GM19438 (cell line): ENCODE measurements around the gene AKAP12.
A peak's percentile ranks its signal among the peaks of the same experiment; 100 is the strongest.
"Not testable (repeated sequence)": the region's sequence is repeated elsewhere in the genome, so short reads cannot be mapped to it uniquely, and the experiment has no call there.

Source experiments
- ATAC-seq: cut with Tn5 transposase; IDR thresholded peaks from one replicate; pipeline ENCODE4 v1.9.1; 2021; ENCODE audit warnings: low read depth; ENCODE audit not compliant: unreplicated experiment

AKAP12 gene

GRCh38 chr6:151306269-151306783 lies 66.6 kb downstream of the AKAP12 start:
- no peak for ATAC-seq

DNA sequence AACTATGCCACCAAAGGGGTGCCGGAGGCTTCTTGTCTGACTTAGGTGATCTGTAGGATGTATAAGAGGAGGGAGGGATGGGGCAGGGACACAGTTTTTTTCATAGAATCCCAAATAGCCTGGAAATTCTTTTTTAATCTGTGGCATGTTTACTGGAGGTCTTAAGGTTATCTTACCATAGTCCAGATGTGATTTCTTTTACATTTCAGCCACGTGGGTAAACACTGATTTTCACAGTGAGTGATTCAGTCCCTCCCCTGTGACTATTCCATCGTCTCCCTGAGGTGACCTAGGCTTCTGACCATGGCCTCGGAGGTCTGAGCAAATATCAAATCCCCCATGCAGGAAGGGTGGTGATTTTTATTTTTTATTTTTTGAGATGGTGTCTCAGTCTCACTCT lies 67.7 kb downstream of the AKAP12 start:
- ATAC-seq = no peak

DNA sequence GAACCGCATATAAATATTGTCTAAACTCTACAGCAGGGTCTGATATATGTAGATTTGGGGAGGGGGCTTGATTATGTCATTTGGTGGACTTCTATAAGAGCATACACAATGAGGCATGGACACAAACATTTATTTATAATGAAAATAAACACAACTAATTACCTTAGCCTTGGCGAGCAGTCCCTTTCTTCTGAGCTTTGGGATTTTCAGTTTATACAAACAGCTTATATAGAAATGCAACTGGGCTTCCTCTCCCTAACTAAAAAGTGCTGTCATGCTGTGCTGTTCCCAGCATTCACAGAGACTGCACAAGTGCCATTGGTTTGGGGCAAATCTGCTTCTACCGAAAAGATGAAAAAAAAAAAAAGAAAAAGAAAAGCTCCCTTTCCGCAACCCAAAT lies 69.9 kb downstream of the AKAP12 start:
- ATAC-seq = no peak

- no peak for ATAC-seq
Observed at GRCh38 chr6:151310279-151310678, 70.5 kb downstream of the AKAP12 start.

GRCh38 chr6:151310852-151311767 lies 71.3 kb downstream of the AKAP12 start:
- no peak for ATAC-seq

- no peak for ATAC-seq
Observed at GRCh38 chr6:151313066-151313491, 73.3 kb downstream of the AKAP12 start.

- not testable (repeated sequence) for ATAC-seq
Observed at GRCh38 chr6:151315661-151316060, 75.9 kb downstream of the AKAP12 start.

DNA sequence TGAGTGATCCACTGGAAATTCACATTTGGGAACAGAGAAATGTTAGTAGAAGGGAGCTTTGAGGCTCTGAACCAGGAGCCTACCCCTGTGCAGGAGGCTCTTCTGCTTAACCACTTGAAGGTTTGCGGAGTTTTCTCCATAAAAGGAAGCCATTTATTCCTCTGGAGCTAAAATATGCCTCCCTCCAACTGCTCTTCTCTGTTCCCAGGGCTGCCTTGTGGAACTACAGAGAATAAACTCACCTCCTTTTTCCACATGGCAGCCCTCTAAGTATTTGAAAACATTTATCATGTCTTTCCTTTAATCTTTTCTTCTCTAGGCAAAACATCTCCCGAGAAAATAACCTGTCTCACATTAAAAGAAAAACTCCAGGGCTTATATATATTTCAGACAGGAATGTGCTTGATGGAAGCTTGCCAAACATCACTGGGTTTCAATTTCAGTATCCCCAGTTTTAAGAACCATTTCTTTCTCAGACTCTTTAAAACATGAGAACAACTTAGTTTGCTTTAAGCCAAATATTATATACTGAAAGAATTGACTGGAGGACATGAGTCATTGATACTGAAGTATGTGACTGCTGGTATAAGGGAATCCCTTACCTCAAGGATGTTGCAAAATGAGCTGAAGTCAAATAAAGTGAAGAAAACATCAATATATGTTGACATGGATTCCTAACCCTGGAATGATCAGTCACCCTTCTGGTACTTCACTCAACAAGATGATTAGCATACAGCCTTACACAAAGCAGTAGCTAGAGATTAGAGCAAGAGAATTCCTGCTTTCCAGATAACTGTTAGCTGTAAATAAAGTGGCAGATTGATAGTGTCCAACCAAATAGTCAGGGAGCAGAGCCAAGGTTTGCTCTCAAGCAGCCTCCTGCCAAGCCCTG lies 77.6 kb downstream of the AKAP12 start:
- no peak for ATAC-seq

DNA sequence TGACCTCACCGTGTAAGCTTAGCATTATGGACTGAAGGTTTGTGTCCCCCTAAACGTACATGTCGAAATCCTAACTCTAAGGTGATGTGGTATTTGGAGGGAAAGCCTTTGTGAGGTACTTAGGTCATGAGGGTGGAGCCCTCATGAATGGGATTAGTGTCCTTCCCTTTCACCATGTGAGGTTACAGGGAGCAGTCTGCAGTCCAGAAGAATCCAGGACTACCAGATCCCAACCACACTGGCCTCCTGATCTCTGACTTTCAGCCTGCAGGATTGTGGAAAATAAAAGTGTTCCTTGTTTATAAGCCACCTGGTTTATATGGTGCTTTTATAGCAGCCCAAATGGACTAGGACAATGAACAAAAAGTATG lies 78.2 kb downstream of the AKAP12 start:
- ATAC-seq = no peak

DNA sequence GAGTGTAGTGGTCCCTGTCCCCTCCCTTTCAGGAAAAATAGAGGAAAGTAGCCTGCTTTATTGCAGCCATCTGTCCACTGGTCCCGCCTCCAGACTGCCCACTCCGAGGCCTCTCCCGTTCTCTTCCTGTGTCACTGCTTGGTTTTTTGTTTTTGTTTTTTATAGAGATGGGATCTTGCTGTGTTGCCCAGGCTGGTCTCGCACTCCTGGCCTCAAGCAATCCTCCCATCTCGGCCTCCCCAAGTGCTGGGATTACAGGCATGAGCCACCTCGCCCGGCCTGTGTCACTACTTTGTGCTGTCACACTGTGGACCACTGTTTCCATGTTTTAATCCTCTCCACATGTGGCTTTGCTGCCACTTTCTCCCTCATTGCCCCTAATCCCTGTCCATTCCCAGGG lies 80.4 kb downstream of the AKAP12 start:
- ATAC-seq = no peak

- no peak for ATAC-seq
Observed at GRCh38 chr6:151321438-151321837, 81.7 kb downstream of the AKAP12 start.

GRCh38 chr6:151322570-151322969 lies 82.8 kb downstream of the AKAP12 start:
- ATAC-seq = no peak

- peak; percentile 67 for ATAC-seq
Observed at GRCh38 chr6:151323791-151324487, 84.2 kb downstream of the AKAP12 start.

GRCh38 chr6:151324488-151324825 lies 84.7 kb downstream of the AKAP12 start:
- ATAC-seq = no peak

DNA sequence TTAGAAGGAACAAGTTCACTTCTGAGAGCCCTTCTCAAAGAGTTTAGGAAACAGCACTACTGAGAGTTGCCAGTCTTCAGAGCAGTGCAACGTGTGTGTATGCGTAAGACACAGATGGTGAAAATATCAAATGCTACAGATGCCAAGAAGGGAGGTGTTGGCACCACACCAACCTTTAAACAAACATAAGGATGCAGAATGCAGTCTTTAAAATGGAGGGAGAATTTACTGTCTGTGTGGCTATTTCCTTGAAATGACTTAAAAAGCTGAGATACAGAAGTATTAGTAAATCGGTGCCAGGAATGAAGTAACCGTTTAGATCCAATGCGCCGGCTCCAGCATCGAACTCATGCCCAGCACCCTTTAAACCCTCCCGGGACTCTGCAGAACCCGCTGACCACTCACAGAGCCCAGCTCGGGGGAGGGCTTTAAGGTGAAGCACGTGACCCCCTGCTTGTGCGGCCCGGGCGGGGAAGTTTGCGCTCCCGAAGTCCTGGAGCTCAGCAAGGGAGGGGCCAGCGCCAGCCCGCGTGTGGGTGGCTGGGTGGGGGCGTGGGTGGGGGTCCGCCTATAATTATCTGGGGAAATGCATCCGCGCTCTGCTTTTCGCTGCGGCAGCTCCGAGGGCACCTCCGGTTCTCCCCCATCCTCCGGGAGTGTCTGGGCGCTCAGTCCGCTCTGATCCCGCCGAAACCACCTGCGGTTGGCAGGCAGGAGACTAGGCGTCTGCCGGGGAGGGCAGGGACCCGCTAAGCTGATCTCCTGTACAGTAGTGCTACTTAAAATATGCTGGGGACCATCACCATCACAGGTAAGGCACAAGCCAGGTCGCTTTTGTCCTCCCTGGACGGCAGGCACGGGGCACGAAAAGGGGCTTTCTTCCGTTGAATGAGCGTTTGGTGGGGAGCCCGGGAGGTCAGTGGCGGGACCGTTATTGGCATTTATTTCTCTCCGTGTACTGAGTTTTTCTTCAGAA lies 85.6 kb downstream of the AKAP12 start:
- no peak for ATAC-seq

DNA sequence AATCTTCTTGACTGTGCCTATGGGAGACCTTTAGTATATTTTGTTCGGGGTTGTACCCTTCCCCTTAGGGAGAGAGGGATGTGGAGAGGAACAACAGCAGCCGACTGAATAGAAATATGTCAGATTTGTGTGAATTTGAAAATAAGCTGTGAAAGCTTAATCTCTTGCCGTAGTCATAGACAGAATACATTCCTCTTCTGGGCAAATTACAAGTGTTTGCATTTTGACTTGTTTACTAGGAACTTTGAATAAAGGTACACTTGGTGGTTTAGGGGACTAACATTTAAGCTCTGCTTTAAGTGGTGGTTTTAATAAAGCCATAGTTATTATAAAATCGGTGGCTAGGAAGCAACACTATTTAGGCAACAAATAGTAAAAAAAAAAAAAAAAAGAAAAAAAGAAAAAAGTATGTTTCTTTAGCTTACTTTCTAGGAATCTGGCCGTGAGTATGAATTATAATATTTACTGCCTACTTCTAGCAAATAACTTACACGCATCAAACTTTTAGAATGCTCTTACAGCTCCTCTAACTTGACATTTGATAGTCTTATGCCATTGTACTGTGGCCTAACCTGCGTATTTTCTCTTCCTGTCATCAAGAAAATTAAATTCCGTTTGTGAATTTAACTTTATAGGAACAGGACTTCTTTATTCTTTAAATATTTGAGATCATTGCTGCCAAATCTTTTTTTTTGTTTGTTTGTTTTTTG lies 86.5 kb downstream of the AKAP12 start:
- ATAC-seq = no peak

DNA sequence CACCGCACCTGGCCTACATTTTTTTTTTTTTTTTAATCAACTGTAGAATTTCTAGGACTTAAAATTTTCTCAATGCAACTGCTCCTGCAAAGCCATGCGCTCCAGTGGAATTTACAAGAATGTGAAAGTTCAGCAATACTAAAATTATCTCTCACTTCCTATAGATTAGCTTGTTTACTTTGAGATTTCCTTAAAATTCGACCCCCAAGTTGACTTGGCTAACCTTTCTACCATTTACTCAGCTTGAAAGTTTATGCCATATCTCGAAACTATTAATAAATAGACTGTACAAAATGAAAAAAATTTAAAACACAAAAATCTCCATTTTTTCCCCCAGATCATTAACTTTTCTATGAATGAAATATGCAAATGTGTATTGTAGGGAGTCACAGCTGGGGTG lies 87.3 kb downstream of the AKAP12 start:
- no peak for ATAC-seq

DNA sequence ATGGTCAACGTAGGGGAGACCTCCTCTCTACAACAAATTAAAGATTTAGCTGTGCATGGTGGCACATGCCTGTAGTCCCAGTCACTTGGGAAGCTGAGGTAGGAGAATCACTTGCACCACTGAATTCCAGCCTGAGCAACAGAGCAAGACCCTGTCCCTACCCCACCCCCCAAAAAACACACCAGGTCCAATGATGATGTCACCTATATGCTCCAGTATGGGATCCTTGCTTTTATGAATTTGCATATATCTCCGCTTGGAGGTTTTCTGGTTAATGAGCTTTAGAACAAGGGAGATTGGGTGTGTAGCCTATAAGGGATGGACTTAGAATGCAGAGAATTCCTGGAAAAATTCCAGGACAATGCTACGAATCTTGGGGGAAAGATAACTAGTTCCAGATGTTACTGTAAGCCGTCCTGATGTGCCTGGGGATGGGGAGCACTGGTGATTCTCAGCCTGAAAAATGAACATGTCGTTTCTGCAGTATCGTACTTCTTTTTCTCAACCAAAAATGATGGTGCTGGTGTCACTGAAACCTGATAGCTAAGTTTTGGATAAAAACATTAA lies 90.4 kb downstream of the AKAP12 start:
- ATAC-seq = no peak

DNA sequence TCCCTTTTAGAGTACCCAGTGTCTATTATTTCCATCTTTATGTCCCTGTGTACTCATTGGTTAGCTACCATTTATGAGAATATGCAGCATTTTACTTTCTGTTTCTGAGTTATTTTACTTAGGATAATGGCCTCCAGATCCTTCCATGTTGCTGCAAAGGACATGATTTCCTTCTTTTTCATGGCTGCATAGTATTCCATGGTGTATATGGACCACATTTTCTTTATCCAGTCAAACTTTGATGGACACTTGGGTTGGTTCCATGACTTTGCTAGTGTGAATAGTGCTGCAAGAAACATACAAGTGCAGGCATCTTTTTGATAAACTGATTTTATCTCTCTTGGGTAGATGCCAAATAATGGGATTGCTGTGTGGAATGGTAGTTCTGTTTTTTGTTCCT lies 96.2 kb downstream of the AKAP12 start:
- no peak for ATAC-seq
